ENCODE data around the gene BCKDHB. TPM values are rescaled to one million over a fixed set of nuclear protein-coding genes. Genes with fewer than 3 reads are reported as not detected.

Gene BCKDHB
- total and polyA plus RNA-seq, 2 donors (not counting 3 experiments of a cell fraction or from before 2014, with no cell fraction given) = 5.6 to 12.2 TPM

DNA sequence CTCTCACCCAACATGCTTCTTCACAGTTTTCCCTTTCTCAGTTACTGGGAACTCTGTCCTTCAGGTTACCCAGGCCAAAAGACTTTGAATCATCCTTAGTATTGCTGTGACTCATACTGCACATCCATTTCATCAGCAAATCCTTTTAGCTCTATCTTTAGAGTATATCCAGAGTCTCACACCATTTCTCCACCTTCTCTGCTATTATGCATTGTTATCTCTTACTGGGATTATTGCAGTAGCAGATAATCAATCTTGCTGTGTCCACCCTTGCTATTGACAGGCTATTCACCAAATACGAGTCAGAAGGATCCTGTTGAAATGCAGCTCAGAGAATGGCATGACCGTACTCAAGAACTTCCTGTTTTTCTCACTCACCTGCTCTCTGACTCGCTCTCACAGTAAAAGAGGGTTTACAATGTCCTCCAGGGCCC lies 57.3 kb downstream of the BCKDHB start:
- H3K36me3 ChIP-seq (ENCODE audit: control insufficient read depth in 2 of 2, extremely low read depth in 1 of 2, insufficient read depth in 2 of 2, low read length in 2 of 2) = no peaks in the 10 kb centered on the region
- no peak overlapping the region for H3K4me3 ChIP-seq (replicated peaks in 1 of 3; ENCODE audit: insufficient read depth in 1 of 3, low read depth in 1 of 3, low read length in 3 of 3)
- no peaks in the 10 kb centered on the region for H4K20me1 ChIP-seq (replicated peaks; ENCODE audit: control insufficient read depth, extremely low read depth, insufficient read depth, low read length)
- FAIRE-seq = peak; percentile 77
- TF ChIP-seq MYC (IDR thresholded peaks at IDR 0.05; ENCODE audit: low read depth, low read length) (no peak), JUN (IDR thresholded peaks at IDR 0.05; ENCODE audit: borderline replicate concordance, insufficient read depth, insufficient read length, low read depth) (peak; percentile 45), POLR2A (IDR thresholded peaks at IDR 0.05; ENCODE audit: low read depth, low read length) (no peak), FOS (IDR thresholded peaks at IDR 0.05; ENCODE audit: borderline replicate concordance, insufficient read depth, low read length) (peak; percentile 74)
- no peaks in the 10 kb centered on the region for H3K79me2 ChIP-seq (ENCODE audit: control insufficient read depth, insufficient read depth, low read length)
- peak overlapping the region; percentile 49 for H2AFZ ChIP-seq (ENCODE audit: low read depth, low read length)
- no peaks in the 10 kb centered on the region for H3K9me1 ChIP-seq (replicated peaks; ENCODE audit: control insufficient read depth, extremely low read depth, insufficient read depth, low read length)
- no peak overlapping the region for H3K9ac ChIP-seq (replicated peaks; ENCODE audit: extremely low read depth, insufficient read depth, low read length)
- ChIA-PET CTCF (interaction anchor here (0.7 to 1.8 kb wide), 4 partner anchors 11 to 57 kb away, joined by 3 to 5 read pairs (median 4); partner anchors contain the start of gene BCKDHB), POLR2A (no interaction called here)
- H3K4me1 ChIP-seq (ENCODE audit: control insufficient read depth, extremely low read depth, insufficient read depth, low read length) = peaks cover 19% of the 10 kb centered on the region
- no TSS peak for BruUV-seq (replicated peaks)
- intact Hi-C loops (cut with micrococcal nuclease) (no loop called here), dilution Hi-C loops (cut with MboI; ENCODE audit: extremely low pct_ligation_motif_present, low sequenced_read_pairs) (no loop called here)
- H3K4me2 ChIP-seq (ENCODE audit: insufficient read depth, low read length) = peak overlapping the region; percentile 38
- no peaks in the 10 kb centered on the region for H3K27me3 ChIP-seq (ENCODE audit: control insufficient read depth in 2 of 2, insufficient read depth in 2 of 2, low read length in 2 of 2)
- H3K9me3 ChIP-seq (replicated peaks; ENCODE audit: control insufficient read depth, insufficient read depth, low read length) = no peaks in the 10 kb centered on the region
- H3K27ac ChIP-seq (ENCODE audit: insufficient read depth, low read depth, low read length) = no peak overlapping the region
- peak; percentile 60 for DNase-seq (ENCODE audit: low read depth, low spot score)

- H3K9me1 ChIP-seq (replicated peaks; ENCODE audit: control insufficient read depth, extremely low read depth, insufficient read depth, low read length) = no peaks in the 10 kb centered on the region
- H3K4me2 ChIP-seq (ENCODE audit: insufficient read depth, low read length) = peak overlapping the region; percentile 4
- POLR2A ChIA-PET = no interaction called here
- DNase-seq (ENCODE audit: low read depth, low spot score) (peak; percentile 37), FAIRE-seq (peak; percentile 70)
- no peaks in the 10 kb centered on the region for H3K9me3 ChIP-seq (replicated peaks; ENCODE audit: control insufficient read depth, insufficient read depth, low read length)
- dilution Hi-C loops (cut with MboI; ENCODE audit: extremely low pct_ligation_motif_present, low sequenced_read_pairs) = no loop called here
- H3K79me2 ChIP-seq (ENCODE audit: control insufficient read depth, insufficient read depth, low read length) = no peaks in the 10 kb centered on the region
- H3K27me3 ChIP-seq (ENCODE audit: control insufficient read depth in 2 of 2, insufficient read depth in 2 of 2, low read length in 2 of 2) = no peaks in the 10 kb centered on the region
- no peak overlapping the region for H3K27ac ChIP-seq (ENCODE audit: insufficient read depth, low read depth, low read length)
- peaks cover 19% of the 10 kb centered on the region for H3K4me1 ChIP-seq (ENCODE audit: control insufficient read depth, extremely low read depth, insufficient read depth, low read length)
- peak overlapping the region; percentile 23 for H2AFZ ChIP-seq (ENCODE audit: low read depth, low read length)
- H3K9ac ChIP-seq (replicated peaks; ENCODE audit: extremely low read depth, insufficient read depth, low read length) = no peak overlapping the region
- H3K36me3 ChIP-seq (ENCODE audit: control insufficient read depth in 2 of 2, extremely low read depth in 1 of 2, insufficient read depth in 2 of 2, low read length in 2 of 2) = no peaks in the 10 kb centered on the region
- CTCF ChIA-PET = interaction anchor here (0.8 to 2.3 kb wide), 3 partner anchors 10 to 59 kb away, joined by 3 to 8 read pairs (median 7); partner anchors contain the start of gene BCKDHB
- intact Hi-C loops (cut with micrococcal nuclease) = no loop called here
- no peaks in the 10 kb centered on the region for H4K20me1 ChIP-seq (replicated peaks; ENCODE audit: control insufficient read depth, extremely low read depth, insufficient read depth, low read length)
- TF ChIP-seq JUN (IDR thresholded peaks at IDR 0.05; ENCODE audit: borderline replicate concordance, insufficient read depth, insufficient read length, low read depth) (peak; percentile 26), POLR2A (IDR thresholded peaks at IDR 0.05; ENCODE audit: low read depth, low read length) (no peak), FOS (IDR thresholded peaks at IDR 0.05; ENCODE audit: borderline replicate concordance, insufficient read depth, low read length) (peak; percentile 32), MYC (IDR thresholded peaks at IDR 0.05; ENCODE audit: low read depth, low read length) (no peak)
- TF ChIP-seq, protein P1, sequence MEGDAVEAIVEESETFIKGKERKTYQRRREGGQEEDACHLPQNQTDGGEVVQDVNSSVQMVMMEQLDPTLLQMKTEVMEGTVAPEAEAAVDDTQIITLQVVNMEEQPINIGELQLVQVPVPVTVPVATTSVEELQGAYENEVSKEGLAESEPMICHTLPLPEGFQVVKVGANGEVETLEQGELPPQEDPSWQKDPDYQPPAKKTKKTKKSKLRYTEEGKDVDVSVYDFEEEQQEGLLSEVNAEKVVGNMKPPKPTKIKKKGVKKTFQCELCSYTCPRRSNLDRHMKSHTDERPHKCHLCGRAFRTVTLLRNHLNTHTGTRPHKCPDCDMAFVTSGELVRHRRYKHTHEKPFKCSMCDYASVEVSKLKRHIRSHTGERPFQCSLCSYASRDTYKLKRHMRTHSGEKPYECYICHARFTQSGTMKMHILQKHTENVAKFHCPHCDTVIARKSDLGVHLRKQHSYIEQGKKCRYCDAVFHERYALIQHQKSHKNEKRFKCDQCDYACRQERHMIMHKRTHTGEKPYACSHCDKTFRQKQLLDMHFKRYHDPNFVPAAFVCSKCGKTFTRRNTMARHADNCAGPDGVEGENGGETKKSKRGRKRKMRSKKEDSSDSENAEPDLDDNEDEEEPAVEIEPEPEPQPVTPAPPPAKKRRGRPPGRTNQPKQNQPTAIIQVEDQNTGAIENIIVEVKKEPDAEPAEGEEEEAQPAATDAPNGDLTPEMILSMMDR (IDR thresholded peaks at IDR 0.05; ENCODE audit: extremely low read depth in 1 of 2, insufficient read depth in 1 of 2, low read depth in 1 of 2, low read length in 2 of 2) = no peak
- H3K4me3 ChIP-seq (replicated peaks in 1 of 3; ENCODE audit: insufficient read depth in 1 of 3, low read depth in 1 of 3, low read length in 3 of 3) = no peak overlapping the region
- no TSS peak for BruUV-seq (replicated peaks)
These were observed 58.7 kb downstream of the BCKDHB start for GRCh38 chr6:80165143-80165542.

Data from endothelial cell of umbilical vein (primary cell).